DMS53 treated with DMSO at 0.1 percent for 48 hours (cell line): ENCODE measurements around the gene ASIC2.

Source experiments
- DNase-seq: peaks from one replicate; lab custom pipeline; 2025; ENCODE audit not compliant: unreplicated experiment; lab: John Stamatoyannopoulos, UW

Gene ASIC2

DNA sequence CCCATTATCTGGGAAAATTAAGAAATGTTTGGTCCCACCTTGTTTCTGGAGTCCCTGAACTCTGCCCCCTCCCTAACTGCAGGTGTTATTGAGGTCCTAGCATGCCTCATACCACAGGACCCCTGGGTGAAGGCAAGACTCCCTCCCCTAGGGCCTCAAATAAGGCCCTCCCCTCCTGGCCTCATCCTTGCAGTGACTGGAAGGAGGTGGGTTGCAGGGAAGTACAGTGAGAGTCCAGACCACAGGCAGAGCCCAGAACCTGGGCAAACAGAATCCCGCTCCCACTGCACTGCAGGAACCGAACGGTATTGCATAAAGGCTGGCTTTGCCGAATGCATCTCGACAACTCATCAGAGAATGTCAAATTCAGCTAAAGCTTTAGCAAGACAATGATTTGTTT lies 126.6 kb downstream of the ASIC2 start:
- no peak for DNase-seq

DNA sequence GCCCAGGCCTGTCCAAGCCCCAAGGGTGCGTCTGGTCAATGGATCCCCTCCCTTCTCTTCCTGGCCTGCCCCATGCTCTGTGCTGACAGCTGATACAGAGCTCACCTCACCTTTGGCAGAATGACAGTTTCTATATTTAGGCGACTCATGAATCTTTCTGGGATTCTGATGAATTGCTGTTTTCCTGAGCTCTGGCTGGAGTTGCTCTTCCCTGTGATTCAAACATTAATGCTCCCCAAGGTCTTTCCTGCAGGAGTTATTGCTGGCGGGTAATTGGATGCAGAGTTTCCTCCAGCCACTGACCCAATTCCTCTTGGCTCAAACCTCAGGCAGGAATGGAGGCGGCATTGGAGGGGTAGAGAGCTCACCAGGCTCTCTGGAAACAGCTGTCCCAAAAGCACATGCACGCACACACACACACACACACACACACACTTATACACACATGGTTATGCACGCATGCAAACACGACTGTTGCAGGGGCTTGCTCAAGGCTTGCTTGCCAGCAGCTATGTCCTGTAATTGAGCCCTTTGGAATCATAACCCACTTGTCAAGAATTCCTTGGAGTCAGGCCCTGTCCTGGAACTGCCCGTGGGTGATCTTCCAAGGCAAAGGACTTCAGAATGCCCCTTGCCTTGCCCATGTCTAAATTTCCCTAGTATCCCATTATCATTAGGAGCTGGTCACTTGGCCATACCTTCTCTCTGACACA lies 128.8 kb downstream of the ASIC2 start:
- DNase-seq: no peak

DNA sequence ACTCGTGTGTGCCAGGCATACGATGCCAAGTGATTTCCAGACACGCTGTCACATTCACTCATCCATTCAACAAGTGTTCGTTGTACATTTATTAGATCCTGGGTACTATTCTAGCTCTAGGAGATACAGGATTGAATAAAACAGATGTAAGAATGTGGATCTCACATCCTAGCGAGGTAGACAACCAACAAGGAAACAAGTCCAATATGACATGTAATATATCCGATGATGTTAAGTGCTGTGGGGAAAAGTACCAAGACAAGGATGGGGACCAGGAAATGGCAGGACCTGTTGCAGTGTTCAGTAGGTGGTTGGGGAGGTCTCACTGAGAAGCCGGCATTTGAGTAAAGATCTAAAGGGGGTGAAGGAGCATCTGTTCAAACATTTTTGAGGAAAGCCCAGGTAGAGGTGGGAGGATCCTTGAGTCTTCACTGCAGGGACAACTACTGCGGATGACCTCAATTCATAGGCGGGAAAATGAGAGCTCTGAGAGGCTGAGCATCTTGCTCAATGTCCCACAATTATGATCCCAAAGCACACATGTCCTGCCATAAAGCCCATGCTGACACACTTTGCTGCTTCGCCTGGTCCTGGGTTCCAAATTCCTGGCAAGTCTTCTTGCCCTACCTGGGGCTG lies 129.4 kb downstream of the ASIC2 start:
- no peak for DNase-seq

DNA sequence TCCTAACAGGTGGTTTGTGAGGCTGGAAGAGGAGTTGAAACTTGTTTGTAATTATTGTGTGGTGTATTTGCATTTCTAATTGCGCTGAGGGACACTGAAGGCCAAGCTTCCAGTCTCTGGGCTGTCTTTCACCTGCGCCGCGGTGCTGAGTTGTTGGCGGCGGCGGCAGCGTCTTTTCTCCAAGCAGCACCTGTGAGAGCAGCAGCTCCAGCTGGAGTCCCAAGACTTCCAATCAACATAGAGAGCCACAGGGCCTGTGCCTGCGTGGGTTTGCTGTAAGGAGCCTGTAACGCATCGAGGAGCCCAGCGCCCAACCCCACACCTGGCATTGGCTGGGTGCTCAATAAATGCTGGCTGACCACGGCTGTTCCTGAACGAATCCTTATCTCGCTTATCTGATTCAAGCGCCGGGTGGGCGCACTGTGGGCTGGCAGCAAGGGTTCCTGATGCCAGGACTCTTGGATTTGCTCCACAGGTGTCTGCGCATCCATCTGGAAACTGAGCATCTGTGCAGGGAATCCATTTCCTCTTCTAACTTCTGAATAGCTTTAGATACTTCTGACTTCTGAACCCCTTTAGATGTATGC lies 138.1 kb downstream of the ASIC2 start:
- no peak for DNase-seq

DNA sequence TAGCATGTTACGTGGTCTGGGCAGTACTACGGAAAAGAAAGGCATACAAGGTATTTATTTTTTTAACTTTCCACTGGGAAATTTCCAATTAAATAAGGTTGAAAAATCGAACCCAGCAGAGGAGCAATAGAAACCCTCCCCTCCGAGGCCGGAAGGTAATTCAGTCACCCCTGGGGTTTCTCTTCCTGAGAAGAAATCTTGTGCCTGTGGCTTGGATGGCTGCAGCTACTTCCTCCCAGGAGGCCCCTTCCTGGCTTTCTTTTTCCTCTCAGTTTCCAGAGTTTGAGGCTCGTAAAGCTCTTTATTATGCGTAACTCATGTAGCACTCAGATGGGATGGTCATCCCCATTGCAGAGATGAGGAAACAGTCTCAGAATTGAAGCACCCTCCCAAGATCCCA lies 140.3 kb downstream of the ASIC2 start:
- DNase-seq: no peak

DNA sequence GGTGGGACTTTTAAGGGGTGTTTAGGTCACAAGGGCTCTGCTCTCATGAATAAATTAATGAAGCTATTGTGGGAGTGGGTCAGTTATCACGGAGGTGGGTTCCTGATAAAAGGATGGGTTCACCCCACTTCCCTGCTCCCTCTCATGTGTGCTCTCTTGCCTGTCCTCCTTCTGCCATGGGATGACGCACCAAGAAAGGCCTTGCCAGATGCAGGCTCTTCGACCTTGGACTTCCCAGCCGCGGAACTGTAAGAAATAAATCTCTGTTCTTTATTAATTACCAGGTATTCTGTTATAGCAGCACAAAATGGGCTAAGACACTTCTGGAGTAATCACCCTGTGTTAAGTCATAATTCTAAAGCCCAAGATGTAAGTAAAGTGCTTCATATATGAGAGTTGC lies 141.5 kb downstream of the ASIC2 start:
- no peak for DNase-seq

DNA sequence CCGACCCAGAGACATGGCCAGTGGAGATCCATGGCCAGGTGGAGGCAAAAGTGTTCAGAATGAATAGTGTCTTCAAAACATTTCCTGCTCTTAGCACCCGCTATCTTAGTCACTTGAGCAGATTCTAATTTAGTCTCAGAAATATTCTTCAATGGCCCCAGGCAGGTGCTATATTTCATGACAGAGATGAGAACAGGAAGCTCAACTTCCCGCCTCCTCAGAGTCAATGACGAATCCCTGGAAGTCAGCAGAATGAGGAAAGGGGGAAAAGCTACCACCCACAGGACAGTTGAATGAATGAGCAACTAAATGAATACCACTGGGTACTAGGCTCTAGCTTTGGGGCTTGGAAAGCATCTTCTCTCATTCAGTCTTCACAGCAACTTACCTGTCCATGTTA lies 147.2 kb downstream of the ASIC2 start:
- DNase-seq: no peak

DNA sequence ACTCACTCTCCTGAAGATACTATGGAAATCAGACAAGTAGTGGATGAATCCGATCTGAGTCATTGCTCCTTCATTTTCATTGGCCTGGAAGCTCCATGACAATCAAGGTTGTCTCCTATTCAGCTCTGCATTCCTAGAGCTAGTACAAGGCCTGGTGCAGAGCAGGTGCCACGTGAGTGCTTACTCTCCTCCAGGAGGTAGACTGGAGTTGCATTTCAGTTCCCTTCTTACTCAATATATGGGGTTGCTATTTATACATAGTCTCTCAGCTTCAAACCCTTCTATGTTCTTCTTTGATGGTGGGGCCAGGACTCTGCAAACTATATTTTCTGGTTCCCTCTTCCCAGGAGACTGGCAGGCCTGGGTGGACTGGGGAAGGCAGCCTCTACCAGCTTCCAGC lies 148.3 kb downstream of the ASIC2 start:
- no peak for DNase-seq

DNA sequence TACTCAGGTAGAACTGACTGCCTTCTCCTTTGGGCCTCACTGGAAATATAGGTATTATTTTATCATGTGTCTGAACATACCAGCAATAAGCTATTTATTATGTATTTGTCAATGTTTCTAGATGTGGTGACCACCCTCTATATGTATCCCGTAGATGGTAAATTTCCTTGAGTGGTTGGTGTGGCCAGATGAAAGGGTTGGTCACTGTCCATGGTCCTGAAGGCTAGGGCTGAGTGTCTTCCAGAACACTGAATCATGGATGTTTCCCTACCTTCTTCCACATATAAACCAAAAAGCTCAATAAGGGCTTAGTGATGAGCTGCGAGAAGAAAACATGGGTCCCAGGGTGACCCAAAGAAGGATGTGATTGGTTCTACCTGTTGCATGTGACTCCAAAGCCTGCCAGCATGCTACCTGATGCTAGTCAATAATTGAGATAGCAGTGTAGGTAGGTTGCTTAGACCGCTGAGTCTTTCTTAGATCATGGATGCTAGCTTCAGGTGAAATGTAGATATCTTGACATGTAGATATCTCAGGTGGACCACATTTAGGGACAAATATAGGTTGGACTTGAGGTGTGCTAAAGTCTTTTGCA lies 150.3 kb downstream of the ASIC2 start:
- DNase-seq: no peak

DNA sequence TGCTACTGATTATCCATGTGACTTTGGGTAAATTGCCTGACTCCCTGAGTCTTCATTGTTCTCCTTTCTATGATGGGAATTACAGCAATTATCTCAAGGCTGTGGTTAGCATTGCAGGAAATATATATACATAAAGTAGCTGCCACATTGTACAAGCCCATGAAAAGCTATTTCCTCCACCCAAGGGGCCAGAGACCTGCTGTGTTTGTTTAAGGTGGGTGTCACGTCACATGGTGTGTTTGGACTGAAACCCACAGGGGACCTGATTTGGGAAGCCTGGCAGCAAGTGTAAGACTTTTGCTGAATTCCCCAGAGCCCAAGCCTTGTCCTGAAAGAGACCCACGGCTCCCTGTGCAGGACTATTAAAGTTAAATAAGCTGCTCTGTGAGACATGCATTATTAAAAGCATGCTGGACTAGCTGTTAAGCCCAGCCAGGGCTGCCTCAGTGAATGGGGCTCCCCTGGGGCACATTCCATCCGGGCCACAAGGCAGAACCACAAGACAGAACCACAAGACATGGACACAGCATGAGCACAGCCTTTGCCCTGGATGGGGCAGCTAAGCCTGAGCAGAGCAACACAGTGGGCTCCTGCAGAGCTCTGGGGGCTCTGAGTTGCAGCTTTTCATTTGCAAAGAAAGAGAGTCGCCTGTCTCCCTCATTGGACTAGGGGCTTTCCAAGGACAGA lies 152.5 kb downstream of the ASIC2 start:
- DNase-seq: no peak

DNA sequence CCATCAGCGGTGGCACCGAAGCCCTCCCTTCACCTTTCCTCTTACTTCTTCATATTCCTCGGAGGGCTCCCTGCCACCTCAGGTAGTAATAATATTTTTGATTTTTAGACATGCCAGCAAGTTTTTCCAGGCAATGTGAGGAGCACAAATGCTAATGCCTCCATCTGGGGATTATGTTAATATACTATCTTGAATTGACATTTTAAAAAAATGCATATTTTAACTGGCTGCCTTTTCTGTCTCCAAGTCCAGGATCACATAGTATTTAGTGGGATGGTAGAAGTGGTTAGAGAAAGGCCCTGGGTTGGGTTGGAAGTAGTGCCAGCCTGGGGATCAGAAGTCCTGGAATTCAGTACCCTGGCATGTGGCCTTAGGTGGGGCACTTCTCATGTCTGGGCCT lies 154.5 kb downstream of the ASIC2 start:
- no peak for DNase-seq

DNA sequence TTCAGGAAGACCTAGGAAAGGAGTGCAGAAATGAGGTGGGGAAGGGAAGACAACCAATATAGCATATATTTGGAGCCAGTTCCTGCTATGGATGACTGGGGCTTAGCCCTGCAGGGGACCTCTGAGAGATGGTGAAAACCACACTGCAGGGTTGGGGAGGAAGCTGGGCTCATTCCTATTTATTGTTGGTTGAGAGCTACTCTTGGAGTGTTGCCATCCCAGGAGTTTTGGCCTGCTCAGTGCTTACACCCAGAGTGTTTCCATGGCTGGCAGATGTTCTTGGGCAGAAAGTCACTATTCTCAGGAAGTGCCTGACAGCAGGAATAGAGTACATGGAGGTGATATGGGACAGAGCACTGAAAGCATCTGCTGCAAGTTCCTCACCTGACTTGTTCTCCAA lies 155.7 kb downstream of the ASIC2 start:
- DNase-seq: no peak

DNA sequence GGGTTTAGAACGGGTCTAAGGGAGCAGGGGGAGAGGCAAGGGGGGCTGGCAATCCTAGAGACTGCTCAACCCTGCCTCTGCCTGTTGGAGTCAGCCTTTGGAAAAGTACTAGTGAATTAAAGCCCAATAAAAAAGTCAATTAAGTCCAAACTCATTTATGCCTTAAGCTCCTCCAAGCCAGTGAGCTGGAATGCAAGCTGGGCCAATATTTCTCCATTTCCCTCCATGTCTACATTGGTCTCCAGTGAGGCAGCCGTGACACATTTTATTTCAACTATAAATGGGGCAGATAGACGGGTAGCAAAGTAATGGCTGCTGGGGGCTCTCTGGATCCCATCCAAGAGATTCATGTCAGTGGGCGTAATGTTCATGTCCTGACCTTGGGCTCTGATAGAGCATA lies 157.4 kb downstream of the ASIC2 start:
- DNase-seq: no peak

DNA sequence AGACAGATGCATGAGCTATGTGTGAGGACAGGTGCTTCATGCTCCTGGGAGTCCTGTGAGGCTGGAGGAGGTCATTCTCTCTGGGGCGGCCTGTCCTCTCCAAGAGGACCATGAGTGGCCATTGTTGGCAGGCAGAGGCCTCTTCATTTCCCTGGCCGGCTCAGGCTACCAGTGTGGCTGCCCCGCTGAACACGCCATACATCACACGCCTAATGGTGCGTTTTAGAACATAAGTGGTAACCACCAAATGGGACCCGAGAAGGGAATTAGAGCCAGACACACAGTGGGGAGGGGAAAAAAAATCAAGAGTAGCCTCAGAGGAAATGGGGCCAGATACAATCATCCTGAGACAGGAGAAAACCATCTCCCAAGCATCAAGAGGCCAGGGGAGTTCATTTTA lies 161.5 kb downstream of the ASIC2 start:
- no peak for DNase-seq

DNA sequence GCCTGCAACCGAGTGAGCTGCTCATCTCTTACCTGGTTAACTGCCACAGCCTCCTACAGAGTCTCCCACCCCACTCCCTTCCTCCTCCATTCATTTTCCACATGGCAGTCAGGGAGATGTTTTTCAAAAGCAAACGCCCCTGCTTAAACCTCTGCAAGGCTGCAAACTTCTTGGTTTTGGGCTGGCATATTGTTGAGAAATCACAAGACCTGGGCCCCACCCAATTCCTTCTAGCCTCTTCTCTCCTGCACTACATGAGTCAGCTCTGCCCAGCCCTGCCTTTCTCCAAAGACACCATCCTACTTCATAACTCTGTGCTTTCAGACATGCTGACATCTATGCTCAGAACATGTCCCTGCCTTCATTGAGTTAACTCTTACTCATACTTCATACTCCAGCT lies 165.4 kb downstream of the ASIC2 start:
- DNase-seq: no peak

DNA sequence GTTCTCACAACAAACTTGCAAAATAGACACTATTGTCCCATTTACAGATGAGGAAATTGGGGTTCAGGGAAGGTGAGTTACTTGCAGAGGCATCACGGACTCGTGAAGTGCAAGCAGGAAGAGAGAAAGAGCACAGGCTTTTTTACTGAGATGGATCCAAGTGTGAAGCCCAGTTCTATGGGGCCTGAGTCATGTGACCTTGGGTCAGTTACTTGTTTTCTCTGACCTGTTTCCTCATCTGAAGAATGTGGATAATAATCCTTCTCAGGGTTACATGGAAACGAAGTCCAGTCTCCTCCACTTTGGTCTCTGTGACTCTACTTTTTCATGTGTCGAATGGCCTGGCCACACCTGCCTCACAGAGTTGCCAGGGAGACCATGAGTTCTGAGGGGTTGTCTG lies 167.0 kb downstream of the ASIC2 start:
- no peak for DNase-seq

DNA sequence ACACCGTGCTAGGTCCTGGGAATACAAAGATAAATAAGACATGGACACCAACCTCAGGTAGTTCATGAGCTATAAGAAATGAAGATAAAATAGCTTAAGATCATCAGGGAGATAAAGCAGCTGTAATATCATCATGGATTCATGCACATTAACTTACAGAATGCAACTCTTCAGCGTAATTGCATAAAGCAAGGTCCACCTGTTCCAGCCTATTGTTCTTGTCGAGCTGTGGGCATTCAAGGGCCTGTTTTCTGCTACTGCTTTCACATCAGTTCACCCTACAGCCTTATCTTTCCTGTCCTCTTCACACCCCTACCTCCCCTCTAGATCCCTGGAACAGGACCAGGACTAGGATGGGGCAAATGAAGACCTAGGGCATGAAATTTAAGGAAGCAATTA lies 167.5 kb downstream of the ASIC2 start:
- no peak for DNase-seq

DNA sequence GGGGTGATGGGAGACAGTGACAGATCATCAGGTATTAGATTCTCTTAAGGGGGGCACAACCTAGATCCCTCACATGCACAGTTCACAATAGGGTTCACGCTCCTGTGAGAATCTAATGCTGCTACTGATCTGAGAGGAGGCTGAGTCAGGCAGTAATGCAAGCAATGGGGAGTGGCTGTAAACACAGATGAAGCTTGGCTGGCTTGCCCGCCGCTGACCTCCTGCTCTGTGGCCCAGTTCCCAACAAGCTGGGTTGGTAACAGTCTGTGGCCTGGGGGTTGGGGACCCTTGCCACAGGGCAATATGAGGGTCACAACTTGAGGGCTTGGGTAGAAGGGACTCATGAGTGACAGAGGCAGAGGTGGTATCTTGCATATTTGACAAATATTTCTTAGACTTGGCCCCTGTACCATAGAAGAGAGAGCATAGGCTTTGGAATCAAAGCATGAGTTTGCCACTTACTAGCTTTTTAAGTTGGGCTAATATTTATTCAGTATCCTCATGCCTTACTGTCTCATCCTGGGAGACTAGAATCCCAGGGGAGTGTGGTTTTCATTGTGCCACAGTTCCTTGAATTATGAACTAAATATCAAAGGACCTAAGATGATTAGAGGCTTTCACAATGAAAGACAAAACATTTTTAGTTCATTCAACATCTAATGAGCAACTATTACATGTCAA lies 168.1 kb downstream of the ASIC2 start:
- DNase-seq: no peak

DNA sequence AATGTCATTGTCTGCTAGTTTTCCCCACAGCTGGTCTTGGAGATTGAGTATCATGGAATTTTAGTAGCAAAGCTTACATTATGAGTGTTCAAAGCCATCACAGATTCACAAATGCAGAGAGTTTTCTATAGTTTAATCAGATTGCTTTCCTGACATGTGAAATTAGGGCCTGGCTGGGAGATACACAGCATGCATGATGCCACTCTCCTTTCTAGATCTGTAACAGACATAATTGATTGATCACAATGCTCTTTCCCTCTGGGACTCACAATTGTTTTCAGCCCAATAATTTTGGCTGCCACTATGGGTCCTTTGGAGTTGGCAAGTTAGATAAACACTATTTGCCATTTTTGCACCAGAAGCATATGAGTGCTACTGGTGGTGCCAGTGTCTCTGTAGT lies 168.9 kb downstream of the ASIC2 start:
- no peak for DNase-seq

DNA sequence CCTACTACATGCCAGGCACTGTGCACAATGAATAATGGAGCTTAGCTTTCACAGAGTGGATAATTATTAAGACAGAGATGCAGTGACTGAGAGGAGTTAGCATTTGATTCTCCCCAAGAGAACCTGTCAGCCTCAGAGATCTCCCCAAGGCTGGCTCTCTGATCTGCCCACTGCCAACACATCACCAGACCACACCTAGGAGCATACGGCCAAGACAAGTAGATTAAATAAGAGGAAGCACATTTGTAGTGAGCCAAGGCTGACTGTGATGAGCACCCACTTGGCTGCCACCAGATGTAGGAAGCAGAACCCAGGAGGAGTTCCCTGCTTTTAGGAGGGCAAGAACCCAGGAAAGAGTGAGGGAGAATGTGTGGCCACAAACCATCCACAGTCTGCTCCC lies 171.3 kb downstream of the ASIC2 start:
- DNase-seq: no peak

DNA sequence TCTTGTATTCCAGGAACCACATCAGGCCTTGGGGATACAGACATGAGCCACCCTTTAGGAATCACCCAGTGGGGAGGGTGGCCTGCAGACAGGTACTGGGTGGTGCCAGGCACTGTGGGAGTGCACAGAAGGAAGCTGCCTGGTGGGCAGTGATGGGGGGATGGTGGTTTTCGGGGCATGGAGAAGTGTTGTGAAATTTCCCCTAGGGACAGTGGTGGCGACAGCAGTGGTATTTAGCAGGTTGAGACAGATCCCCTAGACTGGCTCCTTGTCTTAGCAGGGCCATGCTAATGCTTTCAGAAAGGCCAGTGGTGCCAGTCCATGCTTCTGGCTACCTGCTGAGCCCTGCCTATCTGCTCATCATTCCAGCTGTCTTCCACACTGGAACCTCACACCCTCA lies 171.8 kb downstream of the ASIC2 start:
- no peak for DNase-seq
